GM19328 (cell line): Measurements from ENCODE around the gene FCMR.
"Not testable (repeated sequence)": the region's sequence is repeated elsewhere in the genome, so short reads cannot be mapped to it uniquely, and the experiment has no call there.

Experiments used
- ATAC-seq: cut with Tn5 transposase; IDR thresholded peaks from one replicate; pipeline ENCODE4 v1.9.1; 2021; ENCODE audit warnings: mild to moderate bottlenecking, moderate library complexity; ENCODE audit not compliant: unreplicated experiment

The FCMR gene

DNA sequence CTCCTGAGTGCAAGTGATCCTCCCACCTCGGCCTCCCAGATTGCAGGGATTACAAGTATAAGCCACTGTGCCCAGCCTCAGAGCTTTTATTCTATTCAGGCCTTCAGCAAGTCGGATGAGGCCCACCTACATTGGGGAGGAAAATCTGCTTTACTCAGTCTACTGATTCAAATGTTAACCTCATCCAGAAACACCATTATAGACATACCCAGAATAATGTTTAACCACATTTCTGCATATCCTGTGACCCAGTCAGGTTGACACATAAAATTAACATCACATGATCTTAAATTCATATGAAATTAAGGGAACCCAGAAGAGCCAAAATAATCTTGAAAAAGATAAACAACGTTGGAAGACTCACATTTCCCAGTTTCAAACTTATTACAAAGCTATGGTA is 41.4 kb downstream of the FCMR start:
- no peak for ATAC-seq

DNA sequence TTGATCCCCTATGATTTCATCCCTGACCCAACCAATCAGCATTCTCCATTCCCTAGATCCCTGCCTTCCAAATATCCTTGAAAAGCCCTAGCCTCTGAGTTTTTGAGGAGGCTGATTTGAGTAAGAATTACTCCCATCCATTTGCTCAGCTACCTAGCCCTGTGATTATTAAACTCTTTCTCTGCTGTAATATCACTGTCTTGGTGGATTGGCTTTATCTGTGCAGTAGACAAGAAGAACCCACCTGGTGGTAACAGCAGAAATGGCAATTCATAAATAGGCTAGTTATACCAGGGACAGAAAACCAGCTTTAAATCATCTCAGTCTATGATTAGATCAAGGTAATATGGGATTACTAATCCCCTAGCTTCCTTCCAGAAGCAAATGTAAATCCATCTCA is 43.3 kb downstream of the FCMR start:
- no peak for ATAC-seq

DNA sequence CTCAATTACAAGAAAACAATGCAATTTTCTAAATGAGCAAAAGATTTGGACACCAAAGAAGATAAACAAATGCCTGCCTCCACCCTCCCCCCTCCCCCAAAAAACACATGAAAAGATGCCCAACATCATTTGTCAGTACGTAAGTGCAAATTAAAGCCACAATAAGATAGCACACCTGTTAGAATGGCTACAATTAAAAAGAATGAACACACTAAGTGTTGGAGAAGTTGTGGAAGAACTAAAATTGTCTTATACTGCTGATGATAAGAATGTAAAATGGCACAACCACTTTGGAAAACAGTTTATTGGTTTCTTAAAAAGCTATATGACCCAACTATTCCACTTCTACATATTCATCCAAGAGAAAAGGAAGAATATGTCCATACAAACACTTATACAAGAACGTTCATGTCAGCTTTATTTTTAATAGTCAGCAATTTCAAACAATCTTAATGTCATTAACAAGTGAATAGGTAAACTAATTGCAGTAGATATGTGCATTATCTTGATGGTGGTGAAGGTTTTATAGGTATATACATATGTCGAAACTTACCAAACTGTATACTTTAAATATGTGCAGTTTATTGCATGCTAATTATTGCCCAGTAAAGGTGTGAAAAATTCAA is 45.9 kb downstream of the FCMR start:
- ATAC-seq: no peak

DNA sequence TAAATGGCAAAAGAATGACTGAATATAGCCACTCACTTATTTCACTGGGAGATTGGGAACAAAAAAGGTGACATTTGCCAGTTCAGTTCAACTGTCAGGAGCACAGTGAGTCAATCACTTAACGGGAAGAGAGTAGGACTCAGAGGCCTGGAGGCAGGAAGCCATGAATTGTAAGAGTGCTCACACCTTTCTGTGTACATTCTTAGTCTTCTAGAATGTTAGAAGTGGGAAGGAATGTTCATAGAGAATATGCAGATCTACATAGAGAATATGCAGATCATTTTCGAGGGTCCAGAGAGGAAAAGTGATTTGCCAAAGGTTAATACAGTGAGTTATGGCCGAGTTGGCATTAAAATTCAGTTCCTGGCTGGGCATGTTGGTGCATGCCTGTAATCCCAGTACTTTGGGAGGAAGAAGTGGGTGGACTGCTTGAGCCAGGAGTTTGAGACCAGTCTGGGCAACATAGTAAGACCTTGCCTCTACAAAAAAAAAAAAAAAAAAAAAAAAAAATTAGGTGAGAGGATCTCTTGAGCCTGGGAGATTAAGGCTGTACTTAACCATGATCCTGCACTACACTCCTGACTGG is 48.0 kb downstream of the FCMR start:
- no peak for ATAC-seq

DNA sequence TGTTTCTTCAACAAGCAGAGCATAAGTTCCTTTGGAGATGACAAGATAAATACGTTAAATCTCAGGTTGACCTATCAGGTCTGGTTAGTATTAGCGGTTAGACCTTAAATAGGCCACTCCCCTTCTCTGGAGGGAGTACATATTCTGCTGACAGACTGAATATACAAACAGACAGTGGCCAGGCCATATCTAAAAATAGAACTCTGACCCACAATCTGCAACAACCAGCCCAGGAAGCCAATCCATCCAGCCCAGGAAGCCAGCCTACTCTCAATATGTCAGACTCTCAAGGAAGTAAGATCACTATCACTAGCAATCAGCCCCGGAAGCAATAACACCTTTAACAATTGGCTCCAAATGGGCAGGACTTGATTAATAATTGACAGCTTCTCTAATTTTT is 49.6 kb downstream of the FCMR start:
- ATAC-seq: no peak

DNA sequence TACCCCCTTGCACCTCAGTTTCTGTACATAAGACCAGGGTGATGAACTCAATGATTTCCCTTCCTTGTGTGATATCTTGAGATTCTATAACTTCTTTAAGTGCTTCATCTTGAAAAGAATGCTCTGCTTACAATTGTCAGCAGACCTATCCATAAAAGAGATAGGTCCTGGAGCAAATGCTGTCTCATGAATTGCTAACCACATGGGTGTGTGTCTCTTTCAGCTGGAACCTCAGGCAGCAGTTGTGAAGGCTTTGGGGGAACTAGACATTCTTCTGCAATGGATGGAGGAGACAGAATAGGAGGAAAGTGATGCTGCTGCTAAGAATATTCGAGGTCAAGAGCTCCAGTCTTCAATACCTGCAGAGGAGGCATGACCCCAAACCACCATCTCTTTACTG is 53.5 kb downstream of the FCMR start:
- ATAC-seq: no peak

DNA sequence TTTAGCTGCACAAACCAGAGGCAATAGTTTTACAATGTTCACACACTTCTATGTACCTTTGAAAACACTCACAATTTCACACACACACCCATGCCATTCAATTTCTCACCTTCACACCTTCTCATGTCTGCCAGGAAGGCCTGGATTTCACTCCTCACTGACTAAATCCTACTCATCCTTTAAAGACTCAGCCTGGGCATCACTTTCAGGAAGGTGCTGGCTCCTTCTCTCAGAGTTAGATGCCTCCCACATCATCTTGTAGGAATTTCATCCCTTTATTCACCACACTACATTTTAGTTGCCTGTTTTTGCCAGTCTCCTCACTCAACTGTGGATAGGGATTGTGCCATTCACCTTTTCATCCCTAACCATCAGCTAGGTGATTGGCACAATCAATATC is 54.0 kb downstream of the FCMR start:
- no peak for ATAC-seq

DNA sequence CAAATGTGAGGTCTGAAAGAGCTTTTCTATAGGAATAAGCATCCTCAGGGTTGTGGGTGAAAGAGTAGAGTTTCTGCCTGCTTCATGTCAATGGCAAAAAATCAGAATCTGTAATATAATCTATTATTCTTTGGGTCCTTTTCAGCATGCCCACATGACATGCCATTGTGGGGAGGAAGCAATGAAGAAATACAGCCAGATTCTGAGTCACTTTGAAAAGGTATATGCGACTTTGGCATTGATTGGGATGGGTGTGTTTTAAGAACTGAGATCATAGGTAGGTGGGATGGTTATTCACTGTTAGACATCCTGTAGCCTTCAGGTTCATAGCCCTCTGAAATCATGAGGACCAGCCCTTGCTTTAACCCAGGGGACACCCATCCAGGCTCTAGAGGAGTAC is 54.5 kb downstream of the FCMR start:
- no peak for ATAC-seq

DNA sequence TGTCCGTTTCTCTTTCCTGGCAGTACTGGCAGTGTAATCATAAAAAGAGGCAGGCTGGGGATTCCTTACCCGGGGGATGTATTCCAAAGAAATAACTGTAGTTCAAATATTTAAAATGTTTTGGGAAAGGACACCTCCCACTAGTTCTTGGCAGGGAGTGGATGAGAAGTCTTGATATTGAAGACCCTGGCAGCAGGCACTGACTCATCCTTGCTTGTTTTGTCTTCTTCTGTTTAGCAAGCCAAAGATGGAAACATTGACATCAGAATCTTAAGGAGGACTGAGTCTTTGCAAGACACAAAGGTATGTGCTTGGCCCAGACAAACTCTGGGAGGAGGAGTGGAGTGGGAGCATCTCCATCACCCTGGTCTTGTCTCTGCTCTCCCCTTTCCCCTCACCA is 55.7 kb downstream of the FCMR start:
- ATAC-seq: no peak

DNA sequence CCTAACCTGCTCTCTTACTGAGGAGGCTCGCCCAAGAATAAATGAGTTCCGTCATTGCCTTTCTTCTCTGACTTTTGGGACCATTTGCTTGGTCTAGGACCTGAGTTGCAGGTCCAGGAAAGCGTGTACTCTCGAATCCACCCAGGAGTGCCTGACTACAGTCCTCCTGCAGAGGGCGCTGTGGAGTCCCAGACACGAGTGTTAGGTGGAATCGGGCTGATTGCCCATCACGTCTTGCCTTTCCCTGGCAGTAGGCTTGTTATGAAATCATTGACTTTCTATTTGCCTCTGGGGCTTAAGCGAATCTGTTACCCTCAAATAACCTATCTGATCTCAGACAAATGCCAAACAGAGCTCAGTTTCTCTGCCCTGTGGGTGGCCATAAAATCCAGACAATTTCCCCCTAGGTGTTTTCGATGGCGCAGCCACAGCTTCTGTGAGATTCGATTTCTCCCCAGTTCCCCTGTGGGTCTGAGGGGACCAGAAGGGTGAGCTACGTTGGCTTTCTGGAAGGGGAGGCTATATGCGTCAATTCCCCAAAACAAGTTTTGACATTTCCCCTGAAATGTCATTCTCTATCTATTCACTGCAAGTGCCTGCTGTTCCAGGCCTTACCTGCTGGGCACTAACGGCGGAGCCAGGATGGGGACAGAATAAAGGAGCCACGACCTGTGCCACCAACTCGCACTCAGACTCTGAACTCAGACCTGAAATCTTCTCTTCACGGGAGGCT is 56.6 kb downstream of the FCMR start, which contains the start of gene IL20:
IL20 (plus strand) TSS at position 685 of the 733 bp plus-strand sequence. CDS start 230 bp downstream, outside the sequence.
- no peak for ATAC-seq

DNA sequence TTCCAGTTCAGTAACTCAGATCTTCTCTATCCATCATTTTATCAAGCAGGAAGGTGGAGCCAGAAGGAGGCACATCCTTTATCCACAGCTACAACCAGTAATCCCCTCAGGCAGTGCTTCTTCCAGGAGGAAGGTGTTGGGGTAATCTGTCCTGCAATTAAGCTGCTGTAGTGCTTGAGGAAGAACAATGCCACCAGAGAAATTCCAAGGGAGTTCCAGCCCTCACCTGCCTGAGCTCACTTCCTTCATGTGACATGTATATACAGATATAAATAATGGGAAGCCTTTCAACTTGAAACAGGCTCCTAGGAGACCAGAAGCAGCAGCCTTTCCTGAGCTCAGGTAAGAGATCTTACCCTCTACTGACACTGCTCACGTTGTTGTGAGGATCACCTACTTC is 58.5 kb downstream of the FCMR start:
- ATAC-seq: no peak

DNA sequence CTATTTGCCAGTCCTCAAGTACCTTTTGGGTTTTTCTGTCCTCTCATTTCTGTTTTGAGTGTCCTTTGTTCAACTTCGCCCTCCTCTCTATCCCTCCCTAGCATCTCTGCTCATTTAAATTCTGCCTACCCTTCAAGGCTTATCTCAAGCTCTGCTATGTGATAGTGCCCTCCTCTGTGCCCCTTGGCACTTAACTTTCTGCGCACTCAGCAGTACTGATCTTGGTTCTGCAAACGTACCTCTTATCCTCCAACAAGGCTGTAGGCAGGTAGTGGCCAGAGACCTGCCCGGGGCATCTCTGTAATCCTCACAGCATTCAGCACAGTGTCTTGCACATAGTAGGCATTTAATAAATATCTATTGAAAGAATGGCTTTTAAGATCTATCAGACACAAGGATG is 61.6 kb downstream of the FCMR start:
- ATAC-seq: no peak

DNA sequence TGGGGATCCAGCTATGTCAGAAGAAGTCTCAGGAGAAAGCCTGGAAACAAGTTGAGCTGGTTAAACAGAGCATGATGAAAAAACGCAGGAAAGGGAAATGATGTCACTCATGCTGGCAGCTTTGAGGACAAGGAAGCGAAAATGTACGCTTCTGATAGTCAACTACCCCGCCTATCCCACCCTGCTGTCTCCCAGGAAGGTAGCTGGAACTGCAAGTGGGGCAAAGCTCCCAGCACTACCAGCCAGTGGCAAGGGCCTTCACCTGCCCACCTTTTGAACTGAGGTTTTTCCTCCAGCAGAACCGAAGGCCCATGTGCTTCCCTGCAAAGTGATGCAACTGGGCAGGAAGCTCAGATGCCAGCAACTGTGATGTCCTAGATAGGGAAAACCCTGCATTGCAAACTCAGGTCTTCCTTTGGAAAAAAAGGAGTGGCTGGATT is 62.6 kb downstream of the FCMR start:
- ATAC-seq: no peak

DNA sequence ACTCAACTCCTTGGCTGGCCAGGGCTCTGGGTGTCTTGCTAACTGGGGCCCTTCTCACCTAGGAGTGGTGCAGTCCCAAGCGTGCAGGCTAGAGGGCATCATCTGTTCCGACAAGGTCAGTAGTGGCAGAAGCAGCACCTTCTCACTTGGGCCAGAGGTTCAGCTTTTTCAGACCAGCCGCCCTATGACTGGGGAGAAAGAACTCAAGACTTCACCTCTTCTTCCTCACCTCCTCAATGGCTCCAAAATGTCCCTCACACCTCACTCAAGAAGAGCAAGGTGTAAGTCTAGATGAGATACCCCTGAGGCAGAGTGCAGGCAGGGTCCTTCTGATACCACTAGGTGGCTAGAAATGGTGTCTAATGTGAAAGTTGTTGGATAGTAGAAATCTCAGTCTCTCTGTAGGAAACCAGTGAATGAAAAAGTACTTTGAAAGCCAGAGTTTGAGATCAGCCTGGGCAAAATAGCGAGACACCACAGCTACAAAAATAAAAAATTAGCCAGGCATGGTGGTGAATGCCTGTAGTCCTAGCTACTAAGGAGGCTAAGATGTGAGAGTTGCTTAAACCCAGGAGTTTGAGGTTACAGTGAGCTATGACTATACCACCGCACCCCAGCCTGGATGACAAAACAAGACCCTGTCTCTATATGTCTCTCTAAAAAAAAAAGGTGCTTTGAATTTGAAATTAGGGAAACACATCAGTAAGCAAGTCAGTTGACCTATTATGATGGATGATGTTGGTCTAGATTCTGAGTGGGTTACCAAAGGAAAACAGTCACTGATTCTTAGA is 64.9 kb downstream of the FCMR start:
- ATAC-seq: no peak

DNA sequence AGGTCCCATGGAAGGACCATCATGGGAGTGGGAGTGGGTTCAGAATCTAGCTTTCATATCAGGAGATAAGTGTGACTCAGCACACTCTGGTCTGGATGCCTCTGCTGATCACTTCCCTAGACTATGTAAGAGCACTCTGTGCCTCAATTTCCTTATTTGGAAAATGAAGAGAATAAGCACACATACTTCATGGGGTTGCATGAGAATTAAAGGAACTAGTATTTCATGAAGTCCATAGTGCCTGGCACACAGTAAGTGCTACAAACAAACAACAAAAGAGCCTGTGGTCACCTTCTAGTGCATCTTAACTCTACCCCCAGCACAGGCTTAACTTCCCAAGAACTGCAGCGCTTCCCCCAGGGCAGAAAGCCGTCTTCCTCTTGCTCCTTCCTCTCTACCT is 65.9 kb downstream of the FCMR start:
- no peak for ATAC-seq

DNA sequence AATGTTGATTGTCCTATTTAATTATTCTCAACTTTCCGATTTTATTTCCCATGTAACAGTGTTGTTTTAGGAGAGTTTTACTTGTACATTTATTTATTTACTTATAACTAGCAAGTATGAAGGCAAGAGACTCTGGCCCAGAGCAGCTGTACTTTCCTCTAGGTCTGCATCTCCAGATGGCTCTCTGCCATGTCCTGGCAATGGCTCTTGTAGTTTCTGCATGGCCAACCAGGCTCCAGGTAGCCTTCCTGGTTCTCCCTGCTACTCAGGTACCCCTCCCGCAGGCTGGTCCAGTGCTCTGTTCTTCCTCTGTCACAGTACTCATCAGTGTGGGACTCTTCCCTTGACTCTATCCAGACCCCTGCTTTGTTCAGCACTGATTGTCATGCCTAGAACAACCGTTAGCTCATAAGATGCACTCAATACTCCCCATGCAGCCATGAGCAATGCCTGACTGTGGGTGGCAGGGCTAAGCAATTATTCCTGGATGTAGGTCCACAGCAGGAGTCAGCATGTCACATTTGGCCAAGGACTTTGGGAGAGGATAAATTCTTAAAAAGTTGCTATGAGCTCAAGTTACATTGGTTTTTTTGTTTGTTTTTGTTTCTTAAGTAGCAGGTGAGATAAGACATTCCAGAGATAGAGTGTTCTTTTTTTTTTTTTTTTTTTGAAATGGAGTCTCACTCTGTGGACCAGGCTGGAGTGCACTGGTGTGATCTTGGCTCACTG is 67.2 kb downstream of the FCMR start:
- no peak for ATAC-seq

DNA sequence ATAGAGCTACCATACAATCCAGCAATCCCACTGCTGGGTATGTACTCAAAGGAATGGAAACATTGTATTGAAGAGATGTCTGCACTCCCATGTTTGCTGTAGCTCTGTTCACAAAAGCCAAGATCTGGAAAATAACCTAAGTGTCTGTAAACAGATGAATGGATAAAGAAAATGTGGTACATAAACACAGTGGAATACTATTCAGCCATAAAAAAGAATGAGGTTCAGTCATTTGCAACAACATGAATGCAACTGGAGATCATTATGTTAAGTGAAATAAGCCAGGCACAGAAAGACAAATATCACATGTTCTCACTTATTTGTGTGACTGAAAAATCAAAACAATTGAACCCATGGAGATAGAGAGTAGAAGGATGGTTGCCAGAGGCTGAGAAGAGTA is 68.0 kb downstream of the FCMR start:
- not testable (repeated sequence) for ATAC-seq
